HG02852 (cell line): Measurements from ENCODE around the gene GABRB1.

Source experiments
- ATAC-seq: cut with Tn5 transposase; IDR thresholded peaks from one replicate; pipeline ENCODE4 v1.9.1; 2021; ENCODE audit warnings: mild to moderate bottlenecking, moderate library complexity; ENCODE audit not compliant: unreplicated experiment

GABRB1 gene

DNA sequence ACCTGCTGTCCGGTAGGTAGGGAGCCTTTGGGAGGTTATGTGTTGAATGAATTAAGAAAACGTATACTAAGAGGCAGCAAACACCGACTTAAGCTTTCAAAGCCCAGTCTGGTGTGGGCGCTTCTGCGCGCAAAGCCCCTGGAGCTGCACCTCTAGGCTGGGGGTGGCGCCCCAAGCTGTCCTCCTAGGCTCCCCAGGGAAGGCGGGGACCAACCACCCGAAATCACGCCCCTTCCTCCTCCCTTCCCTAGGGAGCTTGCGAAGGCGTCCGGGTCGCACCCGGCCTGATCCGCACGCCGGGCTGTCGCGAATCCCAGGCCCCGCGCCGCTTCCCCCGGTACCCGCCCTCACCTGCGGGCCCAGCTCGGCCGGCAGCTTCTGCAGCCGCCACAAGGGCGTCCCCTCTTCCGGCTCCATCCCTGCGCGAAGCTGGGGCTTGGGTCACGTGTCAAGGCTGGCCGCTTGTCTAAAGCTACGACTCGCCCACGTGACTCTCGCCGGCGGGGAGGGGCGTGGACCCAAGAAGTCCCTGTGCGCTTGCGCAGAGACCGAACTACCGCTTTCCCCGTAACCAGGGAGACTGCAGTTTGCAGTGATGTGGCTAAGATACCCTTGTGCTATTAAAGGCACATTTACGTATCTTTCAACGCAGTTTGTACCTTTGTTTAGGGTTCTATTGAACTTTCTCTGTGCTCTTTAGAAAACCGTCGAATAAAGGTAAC lies 432.0 kb downstream of the GABRB1 start, which contains the start of gene COMMD8:
COMMD8 (minus strand) TSS at position 468 of the 722 bp plus-strand sequence; CDS start at position 417, 51 bp downstream.
- peak; percentile 91 for ATAC-seq

- peak; percentile 17 for ATAC-seq
Measured at GRCh38 chr4:47465004-47465403, 433.6 kb downstream of the GABRB1 start.

DNA sequence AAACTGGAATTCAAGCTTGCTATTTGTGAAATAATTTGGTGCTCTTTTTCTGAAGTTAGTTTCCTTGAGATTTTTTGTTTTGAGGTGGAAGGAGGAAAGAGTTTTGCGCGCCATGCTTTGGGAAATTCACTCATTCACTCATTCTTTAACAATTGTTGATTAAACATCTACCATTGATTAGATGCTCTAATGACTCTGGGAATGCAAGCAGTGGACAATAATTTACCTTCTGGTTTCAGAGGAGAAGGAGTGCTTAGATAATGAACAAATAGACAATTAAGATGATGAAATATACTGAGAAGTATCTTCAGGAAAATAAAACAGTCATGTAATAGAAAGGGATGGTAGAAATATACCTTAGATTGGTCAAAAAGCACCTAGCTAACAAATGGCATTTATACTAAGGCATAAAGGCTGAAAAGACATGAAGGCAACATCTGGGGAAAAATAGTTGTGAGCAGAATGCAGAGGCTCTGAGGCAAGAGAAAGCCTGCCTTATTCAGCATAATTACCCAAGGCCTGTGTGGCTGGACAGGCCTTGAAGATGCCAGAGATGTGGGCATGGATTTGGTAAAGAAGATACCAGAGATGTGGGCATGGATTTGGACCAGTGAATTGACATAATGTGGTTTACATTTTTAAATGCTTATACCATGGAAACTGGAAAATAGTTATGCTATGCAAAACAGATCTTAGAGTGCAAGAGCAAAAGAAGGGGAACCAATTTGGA lies 434.9 kb downstream of the GABRB1 start:
- no peak for ATAC-seq

GRCh38 chr4:47468706-47469365 lies 437.5 kb downstream of the GABRB1 start:
- ATAC-seq = no peak

- no peak for ATAC-seq
Measured at GRCh38 chr4:47469951-47470350, 438.6 kb downstream of the GABRB1 start.

- ATAC-seq = no peak
Measured at GRCh38 chr4:47471064-47471463, 439.7 kb downstream of the GABRB1 start.

GRCh38 chr4:47471591-47471990 lies 440.2 kb downstream of the GABRB1 start:
- no peak for ATAC-seq

DNA sequence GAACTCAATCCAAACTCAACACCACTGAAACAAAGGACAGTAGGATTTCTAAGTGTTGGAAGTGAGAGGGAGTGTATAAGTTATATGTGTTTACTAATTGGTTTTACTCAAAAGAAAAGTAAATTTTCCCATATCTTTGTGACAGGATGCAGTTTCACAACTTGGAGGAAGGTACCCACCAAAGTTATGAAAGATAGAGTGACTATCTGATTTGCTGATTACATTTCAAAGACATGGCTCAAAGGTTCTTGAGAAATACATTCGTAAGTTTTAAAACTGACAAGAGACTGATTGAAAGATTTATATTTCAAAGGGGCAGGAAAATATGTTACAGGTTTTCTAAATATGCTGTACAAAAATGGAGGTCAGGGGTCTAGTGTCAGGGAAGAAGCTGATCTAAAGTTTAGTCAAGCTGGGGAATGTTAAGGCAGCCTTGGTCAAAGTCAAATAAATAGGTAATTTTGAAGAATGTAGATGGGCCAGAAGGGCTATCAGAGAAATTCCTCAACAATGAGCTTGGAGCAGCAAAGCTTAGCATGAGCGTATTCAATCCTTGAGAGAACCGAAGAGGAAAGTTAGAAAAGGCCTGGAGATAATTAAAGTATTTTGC lies 441.9 kb downstream of the GABRB1 start:
- ATAC-seq = no peak

GRCh38 chr4:47474799-47475198 lies 443.4 kb downstream of the GABRB1 start:
- no peak for ATAC-seq

DNA sequence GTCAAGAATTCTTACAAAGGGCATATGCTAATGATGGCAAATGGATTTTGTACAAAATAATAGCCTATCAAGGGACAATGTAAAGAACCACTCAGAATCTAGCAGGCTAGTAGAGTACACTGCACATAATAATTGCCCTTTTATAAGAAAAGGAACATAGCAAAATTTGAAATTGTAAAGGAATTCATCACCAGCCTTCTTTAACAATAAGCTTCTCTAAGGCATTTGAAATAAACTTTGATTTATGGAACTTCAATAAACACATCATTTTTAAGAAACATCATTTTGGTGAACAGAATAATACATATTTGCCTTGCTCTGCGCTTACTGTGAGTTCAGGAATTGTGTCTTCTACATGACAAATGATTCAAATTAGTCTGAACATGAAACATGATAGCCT lies 444.0 kb downstream of the GABRB1 start:
- ATAC-seq = no peak
